ENCODE measurements around the gene KAT5. TPM values are rescaled to one million over a fixed set of nuclear protein-coding genes. Genes with fewer than 3 reads are reported as not detected.
A peak's percentile ranks its signal among the peaks of the same experiment; 100 is the strongest.

KAT5 gene
- total RNA-seq (10 to 100 TPM; 34.5 to 56.4 (median 41.8) TPM), polyA plus RNA-seq (10 to 100 TPM; 36.4 to 67.2 (median 51.2) TPM)
- long read RNA-seq, donor 1, transcript KAT5-202 (13 exons, 2,059 nt), result minor isoform, 6 of 23 reads
- long read RNA-seq, donor 1, transcript KAT5-203 (14 exons, 2,237 nt), result major isoform, 9 of 23 reads
- long read RNA-seq, donor 1, partial matches to known transcripts, result 2 of 23 reads
- long read RNA-seq, donor 1, other reads (novel, unspliced or antisense), result 3 of 23 reads
- long read RNA-seq, donor 2, transcript KAT5-208 (12 exons, 1,697 nt), result major isoform, 22 of 81 reads
- long read RNA-seq, donor 2, transcript KAT5-202 (13 exons, 2,059 nt), result minor isoform, 20 of 81 reads
- long read RNA-seq, donor 2, transcript KAT5-201 (13 exons, 2,296 nt), result minor isoform, 7 of 81 reads
- long read RNA-seq, donor 2, transcript KAT5-203 (14 exons, 2,237 nt), result minor isoform, 11 of 81 reads
- long read RNA-seq, donor 2, partial matches to known transcripts, result 12 of 81 reads
- long read RNA-seq, donor 2, other reads (novel, unspliced or antisense), result 8 of 81 reads

DNA sequence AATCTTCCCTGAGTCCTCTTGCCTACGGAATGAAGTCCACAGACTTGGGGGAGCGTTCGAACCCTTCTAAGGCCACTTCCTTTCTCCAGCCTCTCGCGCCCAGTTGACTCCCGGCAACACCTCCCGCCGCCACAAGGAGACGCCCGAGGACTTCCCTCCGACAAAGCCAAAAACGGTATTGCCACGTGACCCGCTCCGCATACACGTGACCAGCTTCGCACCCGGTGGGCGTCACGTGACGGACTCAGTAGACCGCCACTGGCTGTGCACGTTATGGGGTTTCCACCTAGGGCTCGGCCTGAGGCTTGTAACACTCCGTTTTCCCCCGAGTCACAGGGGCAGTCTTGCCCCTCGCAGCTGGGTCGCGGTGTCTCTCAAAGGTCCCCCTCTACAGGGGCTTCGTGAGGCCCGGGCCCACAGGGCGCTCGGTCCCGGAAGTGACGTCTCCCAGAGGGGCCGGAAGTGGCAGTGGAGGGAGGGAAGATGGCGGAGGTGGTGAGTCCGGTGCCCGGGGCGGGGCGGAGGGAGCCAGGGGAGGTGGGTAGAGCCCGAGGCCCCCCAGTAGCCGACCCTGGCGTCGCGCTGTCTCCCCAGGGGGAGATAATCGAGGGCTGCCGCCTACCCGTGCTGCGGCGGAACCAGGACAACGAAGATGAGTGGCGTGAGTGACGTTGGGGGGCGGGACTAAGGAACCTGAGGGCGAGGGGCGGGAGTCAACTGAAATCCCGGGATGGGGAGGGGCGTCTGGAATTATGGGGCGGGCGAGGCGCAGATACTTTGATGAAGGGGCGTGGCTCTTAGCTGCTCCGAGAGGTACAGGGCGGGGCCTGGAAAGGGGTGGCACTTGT, at the start of gene KAT5:
KAT5 (plus strand) TSS at position 468 of the 848 bp plus-strand sequence; CDS start at position 484, 16 bp downstream.
- Histone ChIP-seq H3K9me3 (no peaks in the 10 kb centered on the region), H3K4me1 (peaks cover 13% of the 10 kb centered on the region), H3K27me3 (ENCODE audit: insufficient read depth in 3 of 3, low read length in 2 of 3) (no peaks in the 10 kb centered on the region), H3K27ac (peak within 1 kb of the TSS; percentile 100), H3K4me3 (peak within 1 kb of the TSS; percentile 90), H3K36me3 (ENCODE audit: insufficient read depth in 1 of 2, low read depth in 1 of 2) (peaks cover 19 to 43% of the 10 kb centered on the region in 2 donors)
- ATAC-seq, result peak; percentile 90 to 94 (median 92)
- TF ChIP-seq, protein P1, sequence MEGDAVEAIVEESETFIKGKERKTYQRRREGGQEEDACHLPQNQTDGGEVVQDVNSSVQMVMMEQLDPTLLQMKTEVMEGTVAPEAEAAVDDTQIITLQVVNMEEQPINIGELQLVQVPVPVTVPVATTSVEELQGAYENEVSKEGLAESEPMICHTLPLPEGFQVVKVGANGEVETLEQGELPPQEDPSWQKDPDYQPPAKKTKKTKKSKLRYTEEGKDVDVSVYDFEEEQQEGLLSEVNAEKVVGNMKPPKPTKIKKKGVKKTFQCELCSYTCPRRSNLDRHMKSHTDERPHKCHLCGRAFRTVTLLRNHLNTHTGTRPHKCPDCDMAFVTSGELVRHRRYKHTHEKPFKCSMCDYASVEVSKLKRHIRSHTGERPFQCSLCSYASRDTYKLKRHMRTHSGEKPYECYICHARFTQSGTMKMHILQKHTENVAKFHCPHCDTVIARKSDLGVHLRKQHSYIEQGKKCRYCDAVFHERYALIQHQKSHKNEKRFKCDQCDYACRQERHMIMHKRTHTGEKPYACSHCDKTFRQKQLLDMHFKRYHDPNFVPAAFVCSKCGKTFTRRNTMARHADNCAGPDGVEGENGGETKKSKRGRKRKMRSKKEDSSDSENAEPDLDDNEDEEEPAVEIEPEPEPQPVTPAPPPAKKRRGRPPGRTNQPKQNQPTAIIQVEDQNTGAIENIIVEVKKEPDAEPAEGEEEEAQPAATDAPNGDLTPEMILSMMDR (IDR thresholded peaks at IDR 0.05), result peak; percentile 98
- intact Hi-C loops (cut with DNase I), result loop anchor here in 1 of 2 donors (1.0 to 5.0 kb wide), 4 partner anchors 70 to 275 kb away; partner anchors contain the start of genes AP5B1, C11orf68, DRAP1 and PCNX3
- DNase-seq, result peak; percentile 98 to 99
- 0 to 1% (median 0%) methylated on average over 50 to 65 of the region's 65 CpGs for WGBS, 3 donors

DNA sequence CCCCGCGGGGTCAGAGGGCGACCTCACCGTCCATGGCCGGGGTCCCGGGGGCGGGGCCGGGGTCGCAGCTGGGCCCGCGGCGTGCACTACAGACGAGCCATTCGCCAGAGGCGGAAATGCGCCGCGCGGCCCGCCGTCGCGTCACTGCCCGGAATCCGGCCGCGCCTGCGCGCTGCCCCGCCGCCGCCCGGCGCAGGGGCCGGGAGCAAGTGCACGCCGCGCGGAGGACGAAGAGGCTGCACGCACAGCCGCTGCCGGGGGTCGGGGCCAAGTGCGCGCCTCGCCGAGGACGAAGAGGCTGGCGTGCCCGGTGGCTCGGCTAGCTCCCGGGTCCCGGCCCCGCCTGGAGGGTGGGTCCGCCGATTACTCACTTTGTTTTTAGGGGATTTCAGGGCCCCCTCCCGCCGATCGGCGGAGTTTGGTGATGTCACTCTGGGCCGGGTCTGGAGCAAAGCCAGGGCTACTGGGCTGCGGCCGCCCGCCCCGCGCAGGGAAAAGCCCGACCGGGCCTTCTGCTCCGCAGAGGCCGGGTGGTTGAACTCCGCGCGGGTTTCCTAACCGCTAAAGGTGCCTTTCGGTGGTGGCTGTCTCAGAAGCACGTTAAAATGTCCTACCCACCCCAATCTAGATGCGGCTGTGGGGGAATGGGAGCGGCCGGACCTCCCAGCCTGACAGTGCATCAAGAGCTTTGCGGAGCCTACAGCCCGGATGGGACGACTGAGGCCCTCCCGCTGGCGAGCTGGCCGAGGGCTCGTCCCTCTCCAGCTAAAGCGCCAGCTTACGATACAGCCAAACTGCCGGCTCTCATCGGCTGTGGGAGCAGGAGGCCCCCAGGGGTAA, 49.0 kb upstream of the KAT5 start, which contains the start of gene RELA:
RELA (minus strand) TSS at position 118 of the 840 bp plus-strand sequence; CDS start at position 34, 84 bp downstream.
- Histone ChIP-seq H3K27me3 (ENCODE audit: insufficient read depth in 3 of 3, low read length in 2 of 3) (no peaks in the 10 kb centered on the region), H3K36me3 (ENCODE audit: insufficient read depth in 1 of 2, low read depth in 1 of 2) (peaks cover 4 to 44% of the 10 kb centered on the region in 2 donors), H3K27ac (peak within 1 kb of the TSS; percentile 94), H3K4me1 (peaks cover 17% of the 10 kb centered on the region), H3K9me3 (no peaks in the 10 kb centered on the region), H3K4me3 (peak within 1 kb of the TSS; percentile 88)
- intact Hi-C loops (cut with DNase I), result no loop called here
- peak; percentile 95 to 97 for DNase-seq
- 0% methylated on average over 62 to 91 of the region's 91 CpGs for WGBS, 3 donors
- TF ChIP-seq, protein P1 (IDR thresholded peaks at IDR 0.05), result no peak
- peak; percentile 90 to 93 (median 92) for ATAC-seq

DNA sequence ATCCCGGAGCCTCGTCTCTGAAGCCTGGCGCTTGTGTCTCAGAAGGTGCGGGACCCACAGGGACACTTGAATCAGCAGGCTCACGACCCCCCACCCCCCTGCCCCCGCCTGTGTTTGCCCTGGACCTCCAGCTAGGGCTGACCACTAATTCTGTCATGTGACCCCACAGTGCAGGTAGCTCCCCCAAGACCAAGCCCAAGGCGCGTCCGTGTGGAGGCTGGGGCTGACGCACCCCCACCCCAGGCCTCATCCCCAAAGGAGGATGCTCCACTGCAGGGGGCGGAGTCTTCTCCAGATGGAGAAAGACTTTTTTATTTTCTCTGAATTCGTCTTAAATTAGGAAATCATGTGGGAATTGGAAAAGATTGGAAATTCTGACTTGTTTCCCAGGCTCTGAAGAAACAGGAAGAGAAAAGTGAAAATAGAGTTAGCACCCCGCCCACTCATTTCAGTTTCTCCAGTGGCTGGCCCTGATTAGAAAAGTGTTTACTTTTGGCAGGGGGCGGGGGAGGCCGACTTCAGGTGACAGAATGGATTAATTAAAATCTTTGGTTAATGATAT, 48.3 kb upstream of the KAT5 start:
- H3K4me1 ChIP-seq, result peaks cover 17% of the 10 kb centered on the region
- WGBS, 3 donors, result 3 to 6% (median 3%) methylated on average over 15 of the region's 15 CpGs
- no peaks in the 10 kb centered on the region for H3K9me3 ChIP-seq
- peak overlapping the region; percentile 94 for H3K27ac ChIP-seq
- TF ChIP-seq, protein P1 (IDR thresholded peaks at IDR 0.05), result no peak
- H3K4me3 ChIP-seq, result peak overlapping the region; percentile 88
- DNase-seq (peak; percentile 67 to 83), ATAC-seq (peak; percentile 40 to 69 (median 48))
- no peaks in the 10 kb centered on the region for H3K27me3 ChIP-seq (ENCODE audit: insufficient read depth in 3 of 3, low read length in 2 of 3)
- intact Hi-C loops (cut with DNase I), result no loop called here
- H3K36me3 ChIP-seq (ENCODE audit: insufficient read depth in 1 of 2, low read depth in 1 of 2), result peaks cover 0 to 37% of the 10 kb centered on the region in 2 donors
